SK-N-DZ (cell line): ENCODE measurements around the gene SULF2.
A peak's percentile ranks its signal among the peaks of the same experiment; 100 is the strongest.

Experiments
- DNase-seq: peaks from one replicate; pipeline ENCODE4 v3.0.0-alpha.2; 2015; ENCODE audit warnings: low spot score

SULF2 gene

GRCh38 chr20:47669152-47669425 lies 116.2 kb downstream of the SULF2 start:
- DNase-seq, result no peak

- DNase-seq, result no peak
These were observed 116.7 kb downstream of the SULF2 start for GRCh38 chr20:47668313-47669151.

- no peak for DNase-seq
These were observed 117.6 kb downstream of the SULF2 start for GRCh38 chr20:47667531-47668312.

GRCh38 chr20:47667086-47667485 lies 118.2 kb downstream of the SULF2 start:
- no peak for DNase-seq

- no peak for DNase-seq
These were observed 119.0 kb downstream of the SULF2 start for GRCh38 chr20:47666304-47666703.

- DNase-seq, result no peak
These were observed 119.9 kb downstream of the SULF2 start for GRCh38 chr20:47665221-47665991.

GRCh38 chr20:47664744-47665143 lies 120.5 kb downstream of the SULF2 start:
- no peak for DNase-seq

- no peak for DNase-seq
These were observed 121.2 kb downstream of the SULF2 start for GRCh38 chr20:47664068-47664437.

GRCh38 chr20:47663354-47664067 lies 121.8 kb downstream of the SULF2 start:
- DNase-seq, result peak; percentile 87

- DNase-seq, result no peak
These were observed 122.6 kb downstream of the SULF2 start for GRCh38 chr20:47662483-47663353.

GRCh38 chr20:47661714-47662113 lies 123.6 kb downstream of the SULF2 start:
- DNase-seq, result no peak

GRCh38 chr20:47660983-47661700 lies 124.1 kb downstream of the SULF2 start:
- no peak for DNase-seq

- no peak for DNase-seq
These were observed 124.7 kb downstream of the SULF2 start for GRCh38 chr20:47660602-47660905.

GRCh38 chr20:47659904-47660601 lies 125.2 kb downstream of the SULF2 start:
- no peak for DNase-seq

GRCh38 chr20:47656318-47656717 lies 129.0 kb downstream of the SULF2 start:
- DNase-seq, result no peak

GRCh38 chr20:47655635-47656034 lies 129.6 kb downstream of the SULF2 start:
- DNase-seq, result no peak

- DNase-seq, result no peak
These were observed 130.9 kb downstream of the SULF2 start for GRCh38 chr20:47654370-47654769.

GRCh38 chr20:47653869-47654268 lies 131.4 kb downstream of the SULF2 start:
- DNase-seq, result no peak

- no peak for DNase-seq
These were observed 132.5 kb downstream of the SULF2 start for GRCh38 chr20:47652794-47653193.

- no peak for DNase-seq
These were observed 133.0 kb downstream of the SULF2 start for GRCh38 chr20:47652301-47652700.
